Upper lobe of left lung (tissue), 6 donors: ENCODE results near the gene KLHDC3. TPM values are rescaled to one million over a fixed set of nuclear protein-coding genes. Genes with fewer than 3 reads are reported as not detected.
"Not testable (repeated sequence)": the region's sequence is repeated elsewhere in the genome, so short reads cannot be mapped to it uniquely, and the experiment has no call there.

Experiments
- ATAC-seq, 2 donors: fragments of 200-7000 bp; cut with Tn5 transposase; one replicate each; pipeline ENCODE4 v1.9.1; 2022; ENCODE audit warnings: mild to moderate bottlenecking in 2 of 2, moderate library complexity in 2 of 2; ENCODE audit not compliant: low FRiP score in 2 of 2
- DNase-seq, 2 donors: peaks; one replicate each; pipeline ENCODE4 v3.0.0-alpha.2; 2019 to 2020
- H3K27ac ChIP-seq, 4 donors: fragments of 200-600 bp; sonication (generic); one replicate each; pipeline ENCODE4 v1.5.1; 2016 to 2019
- H3K27me3 ChIP-seq, 4 donors: fragments of 200-600 bp; sonication (generic); one replicate each; pipeline ENCODE4 v1.5.1; 2017 to 2019
- H3K36me3 ChIP-seq, 4 donors: fragments of 200-600 bp; sonication (generic); one replicate each; pipeline ENCODE4 v1.5.1; 2016 to 2019
- H3K4me1 ChIP-seq, 4 donors: fragments of 200-600 bp; sonication (generic); one replicate each; pipeline ENCODE4 v1.5.1; 2018 to 2019
- H3K4me3 ChIP-seq, 4 donors: fragments of 200-600 bp; sonication (generic); one replicate each; pipeline ENCODE4 v1.5.1; 2017 to 2019; ENCODE audit warnings: mild to moderate bottlenecking in 2 of 4, moderate library complexity in 1 of 4
- H3K9me3 ChIP-seq, 4 donors: fragments of 200-600 bp; sonication (generic); one replicate each; pipeline ENCODE4 v1.5.1; 2018 to 2019
- CTCF ChIP-seq, 6 experiments: fragments of 450-650 bp in 4 of 6; fragments of 200-600 bp in 2 of 6; sonication (generic) in 2 of 6; IDR thresholded peaks; one replicate each; pipeline ENCODE4 v1.5.1; 2016 to 2019; ENCODE audit warnings: antibody characterized with exemption in 6 of 6
- EP300 ChIP-seq, 4 donors: sonication (generic); formaldehyde crosslinking; IDR thresholded peaks; one replicate each; pipeline ENCODE4 v1.5.1; 2017; ENCODE audit warnings: antibody characterized with exemption in 4 of 4, control low read depth in 2 of 4
- POLR2A ChIP-seq, 4 donors: fragments of 450-650 bp; IDR thresholded peaks; one replicate each; pipeline ENCODE4 v1.5.1; 2016 to 2017; ENCODE audit warnings: antibody characterized with exemption in 4 of 4, mild to moderate bottlenecking in 2 of 4
- POLR2AphosphoS5 ChIP-seq, 2 donors: sonication (generic); formaldehyde crosslinking; IDR thresholded peaks; one replicate each; pipeline ENCODE4 v1.5.1; 2017; ENCODE audit warnings: antibody characterized with exemption in 2 of 2
- WGBS, 2 donors: methylation state at CpG; one replicate each; pipeline ENCODE4 v1.1.5; 2017 to 2018; 5-methylcytosine and 5-hydroxymethylcytosine counted together
- total RNA-seq, 6 donors: library from RNA; depleted of rRNA in 4 of 6; stranded (reverse); fragments of >200 nt in 4 of 6; gene quantifications; one replicate each; pipeline versions ENCODE4 v1.1.0 to v1.2.1, GENCODE V29; 2016 to 2021
- donor health status: DM: no; HTN: no; CAD: no; lungs with moderate emphysema.
- donor health status: DM: no; HTN: yes; CAD: no; lungs with severe emphysema.

The KLHDC3 gene
- total RNA-seq, 6 donors from 2014 or later = 36.7 to 74.0 (median 59.3) TPM

DNA sequence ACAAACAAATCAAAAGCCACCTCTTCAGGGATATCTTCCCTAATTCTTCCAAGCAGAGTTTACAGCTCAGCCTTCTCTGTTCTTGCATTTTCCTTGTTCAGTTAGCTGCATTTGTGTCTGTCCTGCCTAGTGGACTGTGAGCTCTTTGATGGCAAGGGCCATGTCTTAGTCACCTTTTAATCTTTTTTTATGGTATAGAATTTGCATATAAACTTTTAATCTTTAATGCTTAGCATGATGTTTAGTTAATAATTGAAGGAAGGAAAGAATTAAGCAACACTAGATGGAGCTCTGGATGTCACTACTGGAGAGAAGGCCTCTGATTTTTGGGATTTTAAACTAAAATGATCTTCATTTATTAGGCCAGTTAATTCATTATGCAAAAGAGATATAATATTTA lies 17.5 kb upstream of the KLHDC3 start:
- no peaks in the 10 kb centered on the region for H3K4me1 ChIP-seq
- H3K9me3 ChIP-seq = no peaks in the 10 kb centered on the region
- H3K27me3 ChIP-seq = no peaks in the 10 kb centered on the region
- TF ChIP-seq POLR2AphosphoS5 (IDR thresholded peaks at IDR 0.05) (no peak), CTCF (IDR thresholded peaks at IDR 0.05) (no peak), EP300 (IDR thresholded peaks at IDR 0.05) (no peak), POLR2A (IDR thresholded peaks at IDR 0.05) (no peak)
- peaks cover 0 to 7% (median 4%) of the 10 kb centered on the region in 4 donors for H3K36me3 ChIP-seq
- no peak for ATAC-seq
- DNase-seq = no peak
- no peak overlapping the region for H3K27ac ChIP-seq
- H3K4me3 ChIP-seq = no peak overlapping the region

DNA sequence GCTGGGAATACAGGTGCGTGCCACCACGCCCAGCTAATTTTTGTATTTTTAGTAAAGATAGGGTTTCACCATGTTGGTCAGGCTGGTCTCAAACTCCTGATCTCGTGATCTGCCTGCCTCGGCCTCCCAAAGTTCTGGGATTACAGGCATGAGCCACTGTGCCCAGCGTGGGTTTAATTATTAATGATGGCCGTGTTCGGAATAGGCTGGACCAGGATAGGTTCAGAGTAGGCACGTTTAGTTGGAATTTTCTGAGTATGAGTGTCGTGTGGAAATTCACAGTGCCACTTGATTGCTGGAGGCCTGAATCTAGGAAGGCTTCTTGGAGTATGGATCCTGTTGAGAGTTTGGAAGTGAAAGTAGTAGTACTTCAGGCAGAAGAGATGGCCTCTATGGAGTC lies 15.8 kb upstream of the KLHDC3 start:
- not testable (repeated sequence) for ATAC-seq, H3K27ac ChIP-seq
- WGBS, 2 donors = 96% methylated on average over 8 to 9 of the region's 9 CpGs

GRCh38 chr6:43001843-43002242 lies 12.2 kb upstream of the KLHDC3 start:
- Histone ChIP-seq H3K9me3 (no peaks in the 10 kb centered on the region), H3K27ac (no peak overlapping the region), H3K36me3 (peaks cover 1 to 17% (median 12%) of the 10 kb centered on the region in 4 donors), H3K27me3 (no peaks in the 10 kb centered on the region), H3K4me3 (no peak overlapping the region), H3K4me1 (no peaks in the 10 kb centered on the region)
- DNase-seq (no peak), ATAC-seq (no peak)
- 95 to 96% methylated on average over 8 of the region's 8 CpGs for WGBS, 2 donors
- no peak for TF ChIP-seq EP300 (IDR thresholded peaks at IDR 0.05)
- TF ChIP-seq POLR2AphosphoS5 (IDR thresholded peaks at IDR 0.05) = no peak
- no peak for TF ChIP-seq POLR2A (IDR thresholded peaks at IDR 0.05)
- no peak for TF ChIP-seq CTCF (IDR thresholded peaks at IDR 0.05)

More for the DNA sequence above, 15.8 kb upstream of the KLHDC3 start:
- not testable (repeated sequence) for H3K4me1 ChIP-seq, H3K27me3 ChIP-seq, H3K4me3 ChIP-seq, H3K36me3 ChIP-seq, DNase-seq, H3K9me3 ChIP-seq

GRCh38 chr6:43005844-43006243 lies 8.2 kb upstream of the KLHDC3 start:
- TF ChIP-seq POLR2A (IDR thresholded peaks at IDR 0.05) (no peak), EP300 (IDR thresholded peaks at IDR 0.05) (no peak), CTCF (IDR thresholded peaks at IDR 0.05) (no peak), POLR2AphosphoS5 (IDR thresholded peaks at IDR 0.05) (no peak)
- ATAC-seq (no peak), DNase-seq (no peak)
- Histone ChIP-seq H3K4me3 (no peak overlapping the region), H3K9me3 (no peaks in the 10 kb centered on the region), H3K4me1 (no peaks in the 10 kb centered on the region), H3K27me3 (no peaks in the 10 kb centered on the region), H3K27ac (no peak overlapping the region), H3K36me3 (peaks cover 8 to 57% (median 48%) of the 10 kb centered on the region in 4 donors)
- WGBS, 2 donors = 91 to 92% methylated on average over 5 of the region's 5 CpGs

GRCh38 chr6:43006251-43006650 lies 7.8 kb upstream of the KLHDC3 start:
- Histone ChIP-seq H3K9me3 (no peaks in the 10 kb centered on the region), H3K27me3 (no peaks in the 10 kb centered on the region), H3K4me3 (no peak overlapping the region), H3K36me3 (peaks cover 8 to 61% (median 52%) of the 10 kb centered on the region in 4 donors), H3K27ac (no peak overlapping the region), H3K4me1 (no peaks in the 10 kb centered on the region)
- 95 to 96% methylated on average over 5 to 11 of the region's 11 CpGs for WGBS, 2 donors
- TF ChIP-seq EP300 (IDR thresholded peaks at IDR 0.05) (no peak), POLR2AphosphoS5 (IDR thresholded peaks at IDR 0.05) (no peak), POLR2A (IDR thresholded peaks at IDR 0.05) (no peak), CTCF (IDR thresholded peaks at IDR 0.05) (no peak)
- ATAC-seq (no peak), DNase-seq (peak in 1 of 2 donors; percentile 56)
